Head of caudate nucleus (tissue), 42 donors: ENCODE results near the gene CEP70.
"Not testable (repeated sequence)": the region's sequence is repeated elsewhere in the genome, so short reads cannot be mapped to it uniquely, and the experiment has no call there.

ENCODE experiments used
- DNase-seq, 42 donors: peaks; one replicate each; pipeline versions ENCODE4 v3.0.0 to v3.0.0-alpha.2; 2020 to 2021; ENCODE audit warnings: mixed read lengths in 7 of 42
- intact Hi-C: fragments of 100-400 bp; cut with DNase I; formaldehyde crosslinking; loops from one replicate; pipeline ENCODE4 v1.15.0; 2022

Gene CEP70

GRCh38 chr3:138544546-138544945 lies 49.5 kb downstream of the CEP70 start:
- DNase-seq: no peak
- intact Hi-C loops: no loop called here

GRCh38 chr3:138542977-138543376 lies 51.1 kb downstream of the CEP70 start:
- intact Hi-C loops: no loop called here

GRCh38 chr3:138539352-138539751 lies 54.7 kb downstream of the CEP70 start:
- intact Hi-C loops: no loop called here
- no peak for DNase-seq

More at GRCh38 chr3:138542977-138543376, 51.1 kb downstream of the CEP70 start:
- no peak for DNase-seq

- DNase-seq, intact Hi-C loops: not testable (repeated sequence)
Observed at GRCh38 chr3:138521445-138521844, 72.6 kb downstream of the CEP70 start.

GRCh38 chr3:138513090-138513843 lies 80.8 kb downstream of the CEP70 start:
- intact Hi-C loops: no loop called here
- no peak for DNase-seq

- intact Hi-C loops: no loop called here
Observed at GRCh38 chr3:138511945-138512344, 82.1 kb downstream of the CEP70 start.

GRCh38 chr3:138509586-138509985 lies 84.5 kb downstream of the CEP70 start:
- no peak for DNase-seq
- intact Hi-C loops: no loop called here

More at GRCh38 chr3:138511945-138512344, 82.1 kb downstream of the CEP70 start:
- DNase-seq: no peak

GRCh38 chr3:138507524-138507923 lies 86.5 kb downstream of the CEP70 start:
- intact Hi-C loops: no loop called here
- DNase-seq: no peak

GRCh38 chr3:138498991-138499390 lies 95.1 kb downstream of the CEP70 start:
- DNase-seq: no peak
- intact Hi-C loops: no loop called here

GRCh38 chr3:138497851-138498250 lies 96.2 kb downstream of the CEP70 start:
- intact Hi-C loops: no loop called here
- DNase-seq: no peak

GRCh38 chr3:138497021-138497420 lies 97.0 kb downstream of the CEP70 start:
- intact Hi-C loops: no loop called here
- no peak for DNase-seq

GRCh38 chr3:138496436-138496835 lies 97.6 kb downstream of the CEP70 start:
- intact Hi-C loops: no loop called here
- DNase-seq: no peak

GRCh38 chr3:138495638-138496037 lies 98.4 kb downstream of the CEP70 start:
- intact Hi-C loops, DNase-seq: not testable (repeated sequence)

- intact Hi-C loops: no loop called here
- no peak for DNase-seq
Observed at GRCh38 chr3:138494607-138494929, 99.5 kb downstream of the CEP70 start.

GRCh38 chr3:138493804-138494606 lies 100.1 kb downstream of the CEP70 start:
- intact Hi-C loops: no loop called here

GRCh38 chr3:138492980-138493675 lies 100.9 kb downstream of the CEP70 start:
- intact Hi-C loops: no loop called here

More at GRCh38 chr3:138493804-138494606, 100.1 kb downstream of the CEP70 start:
- DNase-seq: no peak

GRCh38 chr3:138491971-138492370 lies 102.1 kb downstream of the CEP70 start:
- DNase-seq: no peak
- intact Hi-C loops: no loop called here

More at GRCh38 chr3:138492980-138493675, 100.9 kb downstream of the CEP70 start:
- no peak for DNase-seq

- DNase-seq, intact Hi-C loops: not testable (repeated sequence)
Observed at GRCh38 chr3:138486580-138486979, 107.5 kb downstream of the CEP70 start.

- DNase-seq, intact Hi-C loops: not testable (repeated sequence)
Observed at GRCh38 chr3:138484672-138485071, 109.4 kb downstream of the CEP70 start.

- intact Hi-C loops: no loop called here
- DNase-seq: peak in 15 of 42 donors; percentile 12 to 68 (median 36)
Observed at GRCh38 chr3:138479438-138479863, 114.6 kb downstream of the CEP70 start.
